Measurements from ENCODE around the gene PRR9.
"Not testable (repeated sequence)": the region's sequence is repeated elsewhere in the genome, so short reads cannot be mapped to it uniquely, and the experiment has no call there.

The PRR9 gene

GRCh38 chr1:153210206-153210605, 7.2 kb upstream of the PRR9 start:
- in situ Hi-C loops (cut with HindIII; ENCODE audit: low sequenced_read_pairs), result no loop called here
- H3K4me3 ChIP-seq (ENCODE audit: low read depth, low read length), result no peak overlapping the region
- no peak for DNase-seq (ENCODE audit: low read depth, low spot score)
- no peak for TF ChIP-seq CTCF (IDR thresholded peaks at IDR 0.05; ENCODE audit: low read depth, low read length)

GRCh38 chr1:153212201-153212600, 5.2 kb upstream of the PRR9 start:
- TF ChIP-seq CTCF (IDR thresholded peaks at IDR 0.05; ENCODE audit: low read depth, low read length), result no peak

GRCh38 chr1:153213519-153213918, 3.9 kb upstream of the PRR9 start:
- DNase-seq (ENCODE audit: low read depth, low spot score), result no peak
- in situ Hi-C loops (cut with HindIII; ENCODE audit: low sequenced_read_pairs), result no loop called here
- TF ChIP-seq CTCF (IDR thresholded peaks at IDR 0.05; ENCODE audit: low read depth, low read length), result no peak
- no peak overlapping the region for H3K4me3 ChIP-seq (ENCODE audit: low read depth, low read length)

More at GRCh38 chr1:153212201-153212600, 5.2 kb upstream of the PRR9 start:
- no peak for DNase-seq (ENCODE audit: low read depth, low spot score)
- in situ Hi-C loops (cut with HindIII; ENCODE audit: low sequenced_read_pairs), result no loop called here
- no peak overlapping the region for H3K4me3 ChIP-seq (ENCODE audit: low read depth, low read length)

- no peak for TF ChIP-seq CTCF (IDR thresholded peaks at IDR 0.05; ENCODE audit: low read depth, low read length)
- DNase-seq (ENCODE audit: low read depth, low spot score), result no peak
- no peak overlapping the region for H3K4me3 ChIP-seq (ENCODE audit: low read depth, low read length)
- in situ Hi-C loops (cut with HindIII; ENCODE audit: low sequenced_read_pairs), result no loop called here
Observed at GRCh38 chr1:153217744-153218416, 496 bp downstream of the PRR9 start.

- DNase-seq (ENCODE audit: low read depth, low spot score), result no peak
- TF ChIP-seq CTCF (IDR thresholded peaks at IDR 0.05; ENCODE audit: low read depth, low read length), result no peak
- in situ Hi-C loops (cut with HindIII; ENCODE audit: low sequenced_read_pairs), result no loop called here
- no peak overlapping the region for H3K4me3 ChIP-seq (ENCODE audit: low read depth, low read length)
Observed at GRCh38 chr1:153220606-153221303, 3.4 kb downstream of the PRR9 start.

GRCh38 chr1:153223040-153223891, 5.9 kb downstream of the PRR9 start:
- DNase-seq (ENCODE audit: low read depth, low spot score), result peak; percentile 44
- H3K4me3 ChIP-seq (ENCODE audit: low read depth, low read length); in situ Hi-C loops (cut with HindIII; ENCODE audit: low sequenced_read_pairs): not testable (repeated sequence)
- TF ChIP-seq CTCF (IDR thresholded peaks at IDR 0.05; ENCODE audit: low read depth, low read length), result peak; percentile 69

All from astrocyte of the spinal cord (primary cell).